HCT116 (cell line): Measurements from ENCODE around the gene CLIC3. TPM values are rescaled to one million over a fixed set of nuclear protein-coding genes. Genes with fewer than 3 reads are reported as not detected.

Source experiments
- ATAC-seq: fragments of 200-7000 bp; cut with Tn5 transposase; 2 replicates; pipeline ENCODE4 v1.9.1; 2020; ENCODE audit warnings: mild to moderate bottlenecking, moderate library complexity
- BruUV-seq: library from RNA; stranded (reverse); fragments of 400-500 nt; replicated peaks from 2 replicates; lab custom pipeline; 2021; lab: Mats Ljungman, UMichigan
- CTCF ChIA-PET: fragments of 300-600 bp; sonication (Branson Sonifier 250); formaldehyde crosslinking; loops from one replicate; lab custom pipeline; 2021; ENCODE audit warnings: antibody characterized with exemption; lab: Charles Lee
- POLR2A ChIA-PET: fragments of 300-600, 350-600 bp; sonication (Branson Sonifier 250); formaldehyde crosslinking; loops from one replicate; lab custom pipeline; 2021; ENCODE audit warnings: antibody characterized with exemption; lab: Charles Lee
- RAD21 ChIA-PET, 2 experiments: fragments of 300-600 bp; sonication (Branson Sonifier 250); formaldehyde crosslinking; loops; one replicate each; lab custom pipeline; 2023; ENCODE audit warnings: low total read pairs in 2 of 2; ENCODE audit not compliant: uncharacterized antibody in 2 of 2, unreplicated experiment in 2 of 2, low non-redundant PET in 1 of 2; lab: Charles Lee
- DNase-seq: peaks from one replicate; pipeline ENCODE4 v3.0.0-alpha.2; 2010; ENCODE audit warnings: low read depth, low spot score
- H2AFZ ChIP-seq: fragments of 200-600 bp; shearing (Covaris generic), sonication (generic); 2 replicates; pipeline ENCODE4 v1.6.1; 2017; ENCODE audit warnings: low read depth, mixed run types, mixed read lengths, antibody characterized with exemption, low read length; ENCODE audit not compliant: poor library complexity, severe bottlenecking
- H3K27ac ChIP-seq: 2 replicates; pipeline ENCODE4 v1.5.1; 2012; ENCODE audit warnings: low read depth, low read length
- H3K27me3 ChIP-seq: fragments of 200-600 bp; sonication (generic); 2 replicates; pipeline ENCODE4 v1.6.1; 2016; ENCODE audit warnings: mixed run types, low read length, mixed read lengths; ENCODE audit not compliant: insufficient read depth
- H3K36me3 ChIP-seq, 2 experiments: fragments of 200-500 bp in 1 of 2; fragments of 200-600 bp in 1 of 2; sonication (Bioruptor generic) in 1 of 2; sonication (generic) in 1 of 2; 2 replicates each; pipeline versions ENCODE4 v1.5.1 to v1.6.1; 2014 to 2016; ENCODE audit warnings: low read length in 2 of 2, inconsistent platforms in 1 of 2, mixed read lengths in 1 of 2, mixed run types in 1 of 2; ENCODE audit not compliant: insufficient read depth in 2 of 2, control insufficient read depth in 1 of 2
- H3K4me1 ChIP-seq, 2 experiments: fragments of 200-600 bp in 1 of 2; sonication (generic) in 1 of 2; 2 replicates each; pipeline versions ENCODE4 v1.5.1 to v1.6.1; 2012 to 2017; ENCODE audit warnings: low read length in 2 of 2, inconsistent platforms in 1 of 2, mild to moderate bottlenecking in 1 of 2, mixed read lengths in 1 of 2, mixed run types in 1 of 2, moderate library complexity in 1 of 2; ENCODE audit not compliant: insufficient read depth in 2 of 2, control insufficient read depth in 1 of 2
- H3K4me2 ChIP-seq: fragments of 200-600 bp; sonication (generic); 2 replicates; pipeline ENCODE4 v1.6.1; 2017; ENCODE audit warnings: mixed run types, low read length, mixed read lengths
- H3K4me3 ChIP-seq, 2 experiments: fragments of 200-600 bp in 1 of 2; sonication (generic) in 1 of 2; replicated peaks in 1 of 2; 2 replicates each; pipeline ENCODE4 v1.5.1; 2011 to 2016; ENCODE audit warnings: low read length in 2 of 2, control low read depth in 1 of 2, low read depth in 1 of 2, mild to moderate bottlenecking in 1 of 2, mixed read lengths in 1 of 2, mixed run types in 1 of 2
- H3K79me2 ChIP-seq: fragments of 200-600 bp; sonication (generic); 2 replicates; pipeline ENCODE4 v1.6.1; 2017; ENCODE audit warnings: mild to moderate bottlenecking, mixed run types, low read length, moderate library complexity, mixed read lengths; ENCODE audit not compliant: insufficient read depth
- H3K9ac ChIP-seq: fragments of 200-600 bp; sonication (generic); 2 replicates; pipeline ENCODE4 v1.6.1; 2016; ENCODE audit warnings: low read length, mixed read lengths
- H3K9me2 ChIP-seq: fragments of 200-600 bp; sonication (generic), shearing (Covaris generic); 2 replicates; pipeline ENCODE4 v1.6.1; 2017; ENCODE audit warnings: mixed run types, mild to moderate bottlenecking, moderate library complexity; ENCODE audit not compliant: insufficient read depth
- H3K9me3 ChIP-seq, 2 experiments: fragments of 200-500 bp in 1 of 2; fragments of 200-600 bp in 1 of 2; sonication (Bioruptor generic) in 1 of 2; sonication (generic) in 1 of 2; 2 replicates each; pipeline ENCODE4 v1.6.1; 2014 to 2017; ENCODE audit warnings: low read length in 2 of 2, mixed read lengths in 2 of 2, inconsistent platforms in 1 of 2, low read depth in 1 of 2, mild to moderate bottlenecking in 1 of 2, mixed run types in 1 of 2, moderate library complexity in 1 of 2; ENCODE audit not compliant: control insufficient read depth in 1 of 2, insufficient read depth in 1 of 2
- H4K20me1 ChIP-seq: fragments of 200-600 bp; sonication (generic), shearing (Covaris generic); 2 replicates; pipeline ENCODE4 v1.6.1; 2017; ENCODE audit warnings: mixed run types, mild to moderate bottlenecking, moderate library complexity; ENCODE audit not compliant: insufficient read depth
- CTCF ChIP-seq, 3 experiments: fragments of 200-600 bp in 1 of 3; sonication (generic) in 1 of 3; IDR thresholded peaks in 2 of 3; conservative IDR thresholded peaks in 1 of 3; 2 replicates each; pipeline ENCODE4 v1.5.1; 2012 to 2017; ENCODE audit warnings: low read depth in 2 of 3, low read length in 2 of 3, antibody characterized with exemption in 1 of 3, borderline replicate concordance in 1 of 3, control low read depth in 1 of 3, mild to moderate bottlenecking in 1 of 3, mixed read lengths in 1 of 3, mixed run types in 1 of 3, moderate library complexity in 1 of 3; ENCODE audit not compliant: insufficient read depth in 1 of 3
- JUND ChIP-seq: IDR thresholded peaks from 2 replicates; pipeline ENCODE4 v1.6.1; 2012
- MAX ChIP-seq: IDR thresholded peaks from 2 replicates; pipeline ENCODE4 v1.6.1; 2012
- REST ChIP-seq: IDR thresholded peaks from 2 replicates; pipeline ENCODE4 v1.6.1; 2012; ENCODE audit warnings: low read depth
- SRF ChIP-seq: IDR thresholded peaks from 2 replicates; pipeline ENCODE4 v1.6.1; 2012; ENCODE audit warnings: low read depth
- ZBTB33 ChIP-seq: IDR thresholded peaks from 2 replicates; pipeline ENCODE4 v1.6.1; 2011; ENCODE audit warnings: mild to moderate bottlenecking, low read length, moderate library complexity; ENCODE audit not compliant: insufficient replicate concordance; ENCODE audit errors: extremely low read depth
- intact Hi-C: fragments of 100-400 bp; cut with micrococcal nuclease; formaldehyde crosslinking; loops from 2 replicates; pipeline ENCODE4 v1.10.0; 2022
- total RNA-seq: library from RNA; stranded (reverse); gene quantifications from one replicate; pipeline ENCODE4 v1.2.1, GENCODE V29; 2021; ENCODE audit not compliant: unreplicated experiment

The CLIC3 gene
- total RNA-seq, 1 experiment from 2014 or later = 8.4 TPM

- Histone ChIP-seq H3K9ac (no peak overlapping the region), H3K4me3 (no peak overlapping the region), H3K4me2 (peak overlapping the region; percentile 32), H3K4me1 (peaks cover 2 to 32% of the 10 kb centered on the region in 2 experiments; a peak in 3 of 4 replicates), H3K9me3 (no peaks in the 10 kb centered on the region), H3K79me2 (no peaks in the 10 kb centered on the region), H3K27ac (no peak overlapping the region; the same call in 1 of the 2 replicates), H4K20me1 (no peaks in the 10 kb centered on the region), H3K9me2 (no peaks in the 10 kb centered on the region), H2AFZ (no peak overlapping the region), H3K36me3 (no peaks in the 10 kb centered on the region), H3K27me3 (no peaks in the 10 kb centered on the region)
- ChIA-PET CTCF (interaction anchor here (1.0 to 2.0 kb wide), 4 partner anchors 10 to 93 kb away, joined by 3 to 8 read pairs (median 6); partner anchors contain the start of gene PAXX), RAD21 (no interaction called here), POLR2A (no interaction called here)
- intact Hi-C loops = no loop called here
- DNase-seq = no peak
- no TSS peak for BruUV-seq
- ATAC-seq = no peak
- TF ChIP-seq ZBTB33 (no peak), MAX (no peak), SRF (no peak), JUND (no peak), REST (no peak), CTCF (IDR thresholded peaks at IDR 0.05 in 2 of 3, conservative IDR thresholded peaks at IDR 0.05 in 1 of 3; ENCODE audit: borderline replicate concordance in 1 of 3, insufficient read depth in 1 of 3, low read depth in 2 of 3, low read length in 2 of 3) (peak in 2 of 3 experiments; percentile 43 to 55; a peak in 5 of 6 replicates)
Measured at GRCh38 chr9:136975644-136976043, 20.7 kb downstream of the CLIC3 start.
